ENCODE results near the gene DIPK2B. TPM values are rescaled to one million over a fixed set of nuclear protein-coding genes. Genes with fewer than 3 reads are reported as not detected.

DIPK2B gene
- total and polyA plus RNA-seq, 2 of the 13 experiments (the other 11 are each of a cell fraction or from before 2014, with no cell fraction given), result not detected

DNA sequence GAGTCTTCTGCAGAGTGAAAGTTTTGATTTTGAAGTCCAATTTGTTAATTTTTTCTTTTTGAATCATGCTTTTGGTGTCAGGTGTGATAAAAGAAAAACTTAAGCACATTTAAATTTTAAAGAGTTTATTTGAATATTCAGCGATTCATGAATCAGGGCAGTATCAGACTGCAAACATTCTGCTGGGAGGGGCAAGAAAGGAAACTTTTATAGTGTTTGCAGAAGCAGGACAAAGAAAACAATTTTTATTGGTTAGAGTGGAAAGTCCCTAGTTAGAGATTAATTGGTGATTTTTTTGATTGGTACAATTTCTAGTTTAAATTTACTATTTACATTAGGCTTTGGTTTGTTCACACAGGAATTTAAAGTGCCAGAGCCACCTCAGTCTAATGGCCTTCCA lies 1.5 kb upstream of the DIPK2B start (continued):
- TF ChIP-seq ZNF788 (CRISPR knock-in tag; IDR thresholded peaks at IDR 0.05; ENCODE audit: borderline replicate concordance) (no peak), PRPF4 (IDR thresholded peaks at IDR 0.05; ENCODE audit: low read depth, low read length, poor library complexity, severe bottlenecking) (no peak), ZNF12 (CRISPR knock-in tag; IDR thresholded peaks at IDR 0.05) (no peak), ZNF318 (CRISPR knock-in tag; IDR thresholded peaks at IDR 0.05) (no peak), TCF12 (IDR thresholded peaks at IDR 0.05) (no peak), TCF12 (CRISPR knock-in tag; IDR thresholded peaks at IDR 0.05) (no peak), ZNF710 (CRISPR knock-in tag; IDR thresholded peaks at IDR 0.05; ENCODE audit: borderline replicate concordance) (no peak), MLLT10 (CRISPR knock-in tag; IDR thresholded peaks at IDR 0.05) (no peak)
- TF ChIP-seq, protein P1, sequence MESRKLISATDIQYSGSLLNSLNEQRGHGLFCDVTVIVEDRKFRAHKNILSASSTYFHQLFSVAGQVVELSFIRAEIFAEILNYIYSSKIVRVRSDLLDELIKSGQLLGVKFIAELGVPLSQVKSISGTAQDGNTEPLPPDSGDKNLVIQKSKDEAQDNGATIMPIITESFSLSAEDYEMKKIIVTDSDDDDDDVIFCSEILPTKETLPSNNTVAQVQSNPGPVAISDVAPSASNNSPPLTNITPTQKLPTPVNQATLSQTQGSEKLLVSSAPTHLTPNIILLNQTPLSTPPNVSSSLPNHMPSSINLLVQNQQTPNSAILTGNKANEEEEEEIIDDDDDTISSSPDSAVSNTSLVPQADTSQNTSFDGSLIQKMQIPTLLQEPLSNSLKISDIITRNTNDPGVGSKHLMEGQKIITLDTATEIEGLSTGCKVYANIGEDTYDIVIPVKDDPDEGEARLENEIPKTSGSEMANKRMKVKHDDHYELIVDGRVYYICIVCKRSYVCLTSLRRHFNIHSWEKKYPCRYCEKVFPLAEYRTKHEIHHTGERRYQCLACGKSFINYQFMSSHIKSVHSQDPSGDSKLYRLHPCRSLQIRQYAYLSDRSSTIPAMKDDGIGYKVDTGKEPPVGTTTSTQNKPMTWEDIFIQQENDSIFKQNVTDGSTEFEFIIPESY (CRISPR knock-in tag; IDR thresholded peaks at IDR 0.05), result no peak
